Suprapubic skin (tissue), 4 donors: Measurements from ENCODE around the gene EHD3. TPM values are rescaled to one million over a fixed set of nuclear protein-coding genes. Genes with fewer than 3 reads are reported as not detected.

Source experiments
- DNase-seq, 2 donors: peaks; one replicate each; pipeline ENCODE4 v3.0.0-alpha.2; 2019; ENCODE audit warnings: low spot score in 2 of 2
- H3K27ac ChIP-seq: fragments of 200-600 bp; sonication (generic); one replicate; pipeline ENCODE4 v1.5.1; 2019
- H3K27me3 ChIP-seq: fragments of 200-600 bp; sonication (generic); one replicate; pipeline ENCODE4 v1.5.1; 2019
- H3K36me3 ChIP-seq: fragments of 200-600 bp; sonication (generic); one replicate; pipeline ENCODE4 v1.5.1; 2019
- H3K4me1 ChIP-seq: fragments of 200-600 bp; sonication (generic); one replicate; pipeline ENCODE4 v1.5.1; 2019
- H3K4me3 ChIP-seq: fragments of 200-600 bp; sonication (generic); one replicate; pipeline ENCODE4 v1.5.1; 2019; ENCODE audit warnings: mild to moderate bottlenecking
- H3K9me3 ChIP-seq: fragments of 200-600 bp; sonication (generic); one replicate; pipeline ENCODE4 v1.5.1; 2019
- CTCF ChIP-seq, 2 donors: fragments of 200-600 bp in 1 of 2; fragments of 450-650 bp in 1 of 2; sonication (generic) in 1 of 2; IDR thresholded peaks; one replicate each; pipeline ENCODE4 v1.5.1; 2016 to 2019; ENCODE audit warnings: antibody characterized with exemption in 2 of 2, mild to moderate bottlenecking in 1 of 2, moderate library complexity in 1 of 2
- EP300 ChIP-seq: sonication (generic); formaldehyde crosslinking; IDR thresholded peaks from one replicate; pipeline ENCODE4 v1.6.1; 2017; ENCODE audit warnings: antibody characterized with exemption
- POLR2A ChIP-seq, 2 donors: fragments of 450-650 bp; IDR thresholded peaks; one replicate each; pipeline ENCODE4 v1.6.1; 2017; ENCODE audit warnings: antibody characterized with exemption in 2 of 2, mild to moderate bottlenecking in 2 of 2, moderate library complexity in 2 of 2
- POLR2AphosphoS5 ChIP-seq, 3 donors: sonication (generic); formaldehyde crosslinking; IDR thresholded peaks; one replicate each; pipeline ENCODE4 v1.6.1; 2017; ENCODE audit warnings: antibody characterized with exemption in 3 of 3
- WGBS: methylation state at CpG from one replicate; pipeline ENCODE4 v1.1.5; 2018; 5-methylcytosine and 5-hydroxymethylcytosine counted together
- total RNA-seq, 4 donors: library from RNA; depleted of rRNA; stranded (reverse); fragments of >200 nt; gene quantifications; one replicate each; pipeline ENCODE4 v1.1.0, GENCODE V29; 2016

EHD3 gene
- total RNA-seq, 4 donors from 2014 or later = 3.9 to 7.0 (median 5.2) TPM

DNA sequence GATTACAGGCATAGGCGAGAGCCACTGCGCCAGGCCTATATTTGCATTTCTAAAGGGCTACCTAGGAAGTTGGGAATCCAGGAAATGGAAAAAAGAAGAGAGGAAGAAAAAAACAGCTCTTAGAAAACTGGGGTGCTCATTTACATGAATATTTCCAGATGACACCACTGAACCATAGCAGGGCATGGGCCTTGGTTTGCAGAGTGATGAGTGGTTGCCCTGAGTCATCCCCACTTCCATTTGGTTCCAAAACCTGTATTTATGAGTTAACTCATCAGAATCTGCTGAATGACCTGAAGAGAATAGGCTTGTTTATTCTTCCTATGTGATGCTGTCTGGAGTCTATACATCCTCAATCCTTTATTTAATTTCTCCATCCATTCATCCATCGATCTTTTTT, 36.2 kb downstream of the EHD3 start:
- Histone ChIP-seq H3K4me1 (no peaks in the 10 kb centered on the region), H3K27ac (no peak overlapping the region), H3K27me3 (peaks cover 3% of the 10 kb centered on the region), H3K36me3 (peaks cover 5% of the 10 kb centered on the region), H3K4me3 (no peak overlapping the region), H3K9me3 (no peaks in the 10 kb centered on the region)
- no peak for TF ChIP-seq POLR2A (IDR thresholded peaks at IDR 0.05)
- no peak for TF ChIP-seq EP300
- no peak for TF ChIP-seq CTCF (IDR thresholded peaks at IDR 0.05)
- no peak for TF ChIP-seq POLR2AphosphoS5 (IDR thresholded peaks at IDR 0.05)
- WGBS = 92% methylated on average over 3 of the region's 3 CpGs
- no peak for DNase-seq

- Histone ChIP-seq H3K4me1 (no peaks in the 10 kb centered on the region), H3K36me3 (peaks cover 5% of the 10 kb centered on the region), H3K27ac (no peak overlapping the region), H3K4me3 (no peak overlapping the region), H3K9me3 (no peaks in the 10 kb centered on the region), H3K27me3 (peaks cover 3% of the 10 kb centered on the region)
- TF ChIP-seq POLR2A (IDR thresholded peaks at IDR 0.05) = no peak
- no peak for TF ChIP-seq EP300
- TF ChIP-seq CTCF (IDR thresholded peaks at IDR 0.05) = no peak
- TF ChIP-seq POLR2AphosphoS5 (IDR thresholded peaks at IDR 0.05) = no peak
- 67% methylated on average over 7 of the region's 7 CpGs for WGBS
- no peak for DNase-seq
Observed at GRCh38 chr2:31270822-31271231, 36.9 kb downstream of the EHD3 start.

- no peaks in the 10 kb centered on the region for H3K36me3 ChIP-seq
- 79% methylated on average over 4 of the region's 4 CpGs for WGBS
- H3K9me3 ChIP-seq = no peaks in the 10 kb centered on the region
- H3K27me3 ChIP-seq = peaks cover 3% of the 10 kb centered on the region
- H3K4me1 ChIP-seq = no peaks in the 10 kb centered on the region
- no peak overlapping the region for H3K4me3 ChIP-seq
- no peak overlapping the region for H3K27ac ChIP-seq
- no peak for DNase-seq
- no peak for TF ChIP-seq POLR2A (IDR thresholded peaks at IDR 0.05)
- no peak for TF ChIP-seq POLR2AphosphoS5 (IDR thresholded peaks at IDR 0.05)
- no peak for TF ChIP-seq CTCF (IDR thresholded peaks at IDR 0.05)
- TF ChIP-seq EP300 = no peak
Observed at GRCh38 chr2:31271851-31272267, 37.9 kb downstream of the EHD3 start.

DNA sequence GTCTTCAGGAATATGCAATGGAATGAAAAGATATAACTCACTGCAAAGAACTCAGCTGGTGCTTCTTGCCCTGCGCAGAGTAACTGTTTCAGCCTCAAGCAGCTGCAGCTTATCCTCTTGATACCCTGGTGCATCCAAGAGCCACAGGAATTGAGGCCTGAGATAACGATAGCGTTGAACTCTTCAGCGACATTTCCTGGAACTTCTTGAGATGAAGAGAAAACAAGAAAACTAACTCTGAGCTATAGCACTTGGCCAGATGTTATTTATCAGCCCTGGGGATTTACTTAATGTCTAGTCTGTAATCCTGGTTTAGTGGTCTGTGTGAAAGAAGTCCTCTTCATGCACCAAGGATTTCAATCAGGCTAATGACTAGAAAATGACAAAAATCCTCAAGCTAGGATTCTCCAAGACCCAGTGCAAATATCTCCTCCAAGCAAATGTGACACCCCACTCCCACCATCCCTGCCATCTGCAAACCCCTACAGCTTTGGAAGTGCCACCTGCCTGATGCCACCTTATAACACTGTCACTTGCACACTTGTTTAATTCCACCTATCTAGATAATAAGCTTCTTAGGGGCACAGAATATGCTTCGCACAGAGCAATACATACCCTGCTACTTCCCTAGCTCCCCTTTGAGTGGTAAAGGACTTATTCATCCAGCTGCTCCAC, 40.6 kb downstream of the EHD3 start:
- no peaks in the 10 kb centered on the region for H3K9me3 ChIP-seq
- H3K36me3 ChIP-seq = no peaks in the 10 kb centered on the region
- no peak overlapping the region for H3K4me3 ChIP-seq
- TF ChIP-seq EP300 (no peak), POLR2AphosphoS5 (IDR thresholded peaks at IDR 0.05) (no peak), POLR2A (IDR thresholded peaks at IDR 0.05) (no peak), CTCF (IDR thresholded peaks at IDR 0.05) (no peak)
- no peak overlapping the region for H3K27ac ChIP-seq
- H3K27me3 ChIP-seq = peaks cover 3% of the 10 kb centered on the region
- WGBS = 81% methylated on average over 5 of the region's 5 CpGs
- H3K4me1 ChIP-seq = no peaks in the 10 kb centered on the region
- no peak for DNase-seq

- TF ChIP-seq EP300 (no peak), POLR2A (IDR thresholded peaks at IDR 0.05) (no peak), CTCF (IDR thresholded peaks at IDR 0.05) (no peak)
- H3K36me3 ChIP-seq = no peaks in the 10 kb centered on the region
- H3K4me1 ChIP-seq = no peaks in the 10 kb centered on the region
- no peak overlapping the region for H3K27ac ChIP-seq
- no peak for DNase-seq
- peaks cover 3% of the 10 kb centered on the region for H3K27me3 ChIP-seq
- no peak overlapping the region for H3K4me3 ChIP-seq
- WGBS = 80% methylated on average over 5 of the region's 5 CpGs
- no peaks in the 10 kb centered on the region for H3K9me3 ChIP-seq
Observed at GRCh38 chr2:31275976-31276375, 42.0 kb downstream of the EHD3 start.
